Gastrocnemius medialis (tissue), 4 donors: ENCODE data around the gene PTPRJ.

Source experiments
- POLR2A ChIP-seq, 2 donors: fragments of 450-650 bp; IDR thresholded peaks; one replicate each; pipeline ENCODE4 v1.6.1; 2017; ENCODE audit warnings: antibody characterized with exemption in 2 of 2, mild to moderate bottlenecking in 2 of 2, moderate library complexity in 2 of 2
- TF ChIP-seq, protein P1 (sequence below), 5 experiments: fragments of 450-650 bp in 3 of 5; fragments of 200-600 bp in 2 of 5; sonication (generic) in 2 of 5; IDR thresholded peaks in 4 of 5; conservative IDR thresholded peaks in 1 of 5; 1 replicate in 4 of 5; 2 replicates in 1 of 5; pipeline ENCODE4 v1.5.1; 2016 to 2019; ENCODE audit warnings: antibody characterized with exemption in 5 of 5, mild to moderate bottlenecking in 3 of 5, moderate library complexity in 3 of 5

DNA sequence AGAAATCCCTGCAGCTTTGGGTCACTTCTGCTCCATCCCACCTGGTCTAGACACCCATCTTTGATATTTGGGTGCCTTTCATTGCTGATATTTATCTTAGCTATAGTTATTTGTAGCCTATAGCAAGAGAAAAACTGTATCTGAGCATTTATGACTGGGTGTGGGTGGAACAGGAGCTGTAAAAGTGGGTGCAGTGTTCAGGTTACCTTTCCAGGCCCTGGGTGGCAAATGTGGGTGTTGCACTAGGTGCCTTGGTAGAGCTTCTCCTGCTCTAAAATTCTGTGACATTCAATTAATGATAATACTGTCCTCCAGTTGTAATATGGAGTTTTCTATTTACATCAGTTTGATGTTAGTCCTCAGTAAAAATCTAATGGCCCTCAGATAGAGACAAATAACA, 157.9 kb downstream of the PTPRJ start:
- TF ChIP-seq, protein P1, sequence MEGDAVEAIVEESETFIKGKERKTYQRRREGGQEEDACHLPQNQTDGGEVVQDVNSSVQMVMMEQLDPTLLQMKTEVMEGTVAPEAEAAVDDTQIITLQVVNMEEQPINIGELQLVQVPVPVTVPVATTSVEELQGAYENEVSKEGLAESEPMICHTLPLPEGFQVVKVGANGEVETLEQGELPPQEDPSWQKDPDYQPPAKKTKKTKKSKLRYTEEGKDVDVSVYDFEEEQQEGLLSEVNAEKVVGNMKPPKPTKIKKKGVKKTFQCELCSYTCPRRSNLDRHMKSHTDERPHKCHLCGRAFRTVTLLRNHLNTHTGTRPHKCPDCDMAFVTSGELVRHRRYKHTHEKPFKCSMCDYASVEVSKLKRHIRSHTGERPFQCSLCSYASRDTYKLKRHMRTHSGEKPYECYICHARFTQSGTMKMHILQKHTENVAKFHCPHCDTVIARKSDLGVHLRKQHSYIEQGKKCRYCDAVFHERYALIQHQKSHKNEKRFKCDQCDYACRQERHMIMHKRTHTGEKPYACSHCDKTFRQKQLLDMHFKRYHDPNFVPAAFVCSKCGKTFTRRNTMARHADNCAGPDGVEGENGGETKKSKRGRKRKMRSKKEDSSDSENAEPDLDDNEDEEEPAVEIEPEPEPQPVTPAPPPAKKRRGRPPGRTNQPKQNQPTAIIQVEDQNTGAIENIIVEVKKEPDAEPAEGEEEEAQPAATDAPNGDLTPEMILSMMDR (IDR thresholded peaks at IDR 0.05 in 4 of 5, conservative IDR thresholded peaks at IDR 0.05 in 1 of 5) = no peak
- TF ChIP-seq POLR2A (IDR thresholded peaks at IDR 0.05) = no peak
